ENCODE results near the gene TRRAP. TPM values are rescaled to one million over a fixed set of nuclear protein-coding genes. Genes with fewer than 3 reads are reported as not detected.

TRRAP gene
- total and polyA plus RNA-seq, 4 donors = 26.3 to 35.3 (median 30.4) TPM

- H3K27ac ChIP-seq (ENCODE audit: low read depth, low read length) = no peak overlapping the region
- no peaks in the 10 kb centered on the region for H3K9me3 ChIP-seq (ENCODE audit: control insufficient read depth, insufficient read depth, low read length)
- H3K36me3 ChIP-seq (ENCODE audit: control insufficient read depth, insufficient read depth, low read length) = peaks cover 59% of the 10 kb centered on the region
- no peak overlapping the region for H3K4me3 ChIP-seq (ENCODE audit: low read depth, low read length)
- no peak for DNase-seq (ENCODE audit: low read depth in 4 of 6, low spot score in 6 of 6)
- H3K27me3 ChIP-seq (ENCODE audit: control insufficient read depth, insufficient read depth, low read length) = no peaks in the 10 kb centered on the region
- H3K4me1 ChIP-seq (ENCODE audit: control insufficient read depth, insufficient read depth, low read length) = no peaks in the 10 kb centered on the region
- 95% methylated on average over 19 of the region's 27 CpGs for WGBS (ENCODE audit: insufficient coverage)
These were observed 150.1 kb downstream of the TRRAP start for GRCh38 chr7:99028261-99028973.

GRCh38 chr7:99029466-99030435 lies 151.4 kb downstream of the TRRAP start:
- Histone ChIP-seq H3K27ac (ENCODE audit: low read depth, low read length) (no peak overlapping the region), H3K27me3 (ENCODE audit: control insufficient read depth, insufficient read depth, low read length) (no peaks in the 10 kb centered on the region), H3K36me3 (ENCODE audit: control insufficient read depth, insufficient read depth, low read length) (peaks cover 72% of the 10 kb centered on the region), H3K4me3 (ENCODE audit: low read depth, low read length) (no peak overlapping the region), H3K9me3 (ENCODE audit: control insufficient read depth, insufficient read depth, low read length) (no peaks in the 10 kb centered on the region), H3K4me1 (ENCODE audit: control insufficient read depth, insufficient read depth, low read length) (no peaks in the 10 kb centered on the region)
- WGBS (ENCODE audit: insufficient coverage) = 96% methylated on average over 6 of the region's 9 CpGs
- DNase-seq (ENCODE audit: low read depth in 4 of 6, low spot score in 6 of 6) = peak in 1 of 6 donors; percentile 16

GRCh38 chr7:99030457-99030856 lies 152.1 kb downstream of the TRRAP start:
- H3K9me3 ChIP-seq (ENCODE audit: control insufficient read depth, insufficient read depth, low read length) = no peaks in the 10 kb centered on the region
- no peaks in the 10 kb centered on the region for H3K27me3 ChIP-seq (ENCODE audit: control insufficient read depth, insufficient read depth, low read length)
- DNase-seq (ENCODE audit: low read depth in 4 of 6, low spot score in 6 of 6) = no peak
- no peaks in the 10 kb centered on the region for H3K4me1 ChIP-seq (ENCODE audit: control insufficient read depth, insufficient read depth, low read length)
- H3K4me3 ChIP-seq (ENCODE audit: low read depth, low read length) = no peak overlapping the region
- peaks cover 79% of the 10 kb centered on the region for H3K36me3 ChIP-seq (ENCODE audit: control insufficient read depth, insufficient read depth, low read length)
- WGBS (ENCODE audit: insufficient coverage) = 98% methylated on average over 6 of the region's 6 CpGs
- no peak overlapping the region for H3K27ac ChIP-seq (ENCODE audit: low read depth, low read length)

GRCh38 chr7:99030951-99031350 lies 152.6 kb downstream of the TRRAP start:
- 100% methylated on average over 1 of the region's 5 CpGs for WGBS (ENCODE audit: insufficient coverage)
- no peak overlapping the region for H3K27ac ChIP-seq (ENCODE audit: low read depth, low read length)
- peaks cover 83% of the 10 kb centered on the region for H3K36me3 ChIP-seq (ENCODE audit: control insufficient read depth, insufficient read depth, low read length)
- H3K27me3 ChIP-seq (ENCODE audit: control insufficient read depth, insufficient read depth, low read length) = no peaks in the 10 kb centered on the region
- DNase-seq (ENCODE audit: low read depth in 4 of 6, low spot score in 6 of 6) = no peak
- no peak overlapping the region for H3K4me3 ChIP-seq (ENCODE audit: low read depth, low read length)
- peaks cover 3% of the 10 kb centered on the region for H3K4me1 ChIP-seq (ENCODE audit: control insufficient read depth, insufficient read depth, low read length)
- no peaks in the 10 kb centered on the region for H3K9me3 ChIP-seq (ENCODE audit: control insufficient read depth, insufficient read depth, low read length)

- Histone ChIP-seq H3K9me3 (ENCODE audit: control insufficient read depth, insufficient read depth, low read length) (no peaks in the 10 kb centered on the region), H3K27me3 (ENCODE audit: control insufficient read depth, insufficient read depth, low read length) (no peaks in the 10 kb centered on the region), H3K4me1 (ENCODE audit: control insufficient read depth, insufficient read depth, low read length) (peaks cover 7% of the 10 kb centered on the region), H3K36me3 (ENCODE audit: control insufficient read depth, insufficient read depth, low read length) (peaks cover 87% of the 10 kb centered on the region), H3K27ac (ENCODE audit: low read depth, low read length) (no peak overlapping the region), H3K4me3 (ENCODE audit: low read depth, low read length) (no peak overlapping the region)
- WGBS (ENCODE audit: insufficient coverage) = 100% methylated on average over 5 of the region's 7 CpGs
- DNase-seq (ENCODE audit: low read depth in 4 of 6, low spot score in 6 of 6) = no peak
These were observed 153.2 kb downstream of the TRRAP start for GRCh38 chr7:99031496-99031895.

GRCh38 chr7:99032928-99033327 lies 154.6 kb downstream of the TRRAP start:
- no peak overlapping the region for H3K4me3 ChIP-seq (ENCODE audit: low read depth, low read length)
- H3K27ac ChIP-seq (ENCODE audit: low read depth, low read length) = no peak overlapping the region
- H3K36me3 ChIP-seq (ENCODE audit: control insufficient read depth, insufficient read depth, low read length) = peaks cover 94% of the 10 kb centered on the region
- no peak for DNase-seq (ENCODE audit: low read depth in 4 of 6, low spot score in 6 of 6)
- no peaks in the 10 kb centered on the region for H3K9me3 ChIP-seq (ENCODE audit: control insufficient read depth, insufficient read depth, low read length)
- WGBS (ENCODE audit: insufficient coverage) = 91% methylated on average over 15 of the region's 15 CpGs
- peaks cover 15% of the 10 kb centered on the region for H3K4me1 ChIP-seq (ENCODE audit: control insufficient read depth, insufficient read depth, low read length)
- no peaks in the 10 kb centered on the region for H3K27me3 ChIP-seq (ENCODE audit: control insufficient read depth, insufficient read depth, low read length)

- H3K36me3 ChIP-seq (ENCODE audit: control insufficient read depth, insufficient read depth, low read length) = peaks cover 94% of the 10 kb centered on the region
- H3K4me1 ChIP-seq (ENCODE audit: control insufficient read depth, insufficient read depth, low read length) = peaks cover 15% of the 10 kb centered on the region
- no peak for DNase-seq (ENCODE audit: low read depth in 4 of 6, low spot score in 6 of 6)
- no peak overlapping the region for H3K27ac ChIP-seq (ENCODE audit: low read depth, low read length)
- no peak overlapping the region for H3K4me3 ChIP-seq (ENCODE audit: low read depth, low read length)
- WGBS (ENCODE audit: insufficient coverage) = 90% methylated on average over 4 of the region's 4 CpGs
- no peaks in the 10 kb centered on the region for H3K27me3 ChIP-seq (ENCODE audit: control insufficient read depth, insufficient read depth, low read length)
- no peaks in the 10 kb centered on the region for H3K9me3 ChIP-seq (ENCODE audit: control insufficient read depth, insufficient read depth, low read length)
These were observed 155.4 kb downstream of the TRRAP start for GRCh38 chr7:99033765-99034164.

GRCh38 chr7:99034932-99035722 lies 156.8 kb downstream of the TRRAP start:
- Histone ChIP-seq H3K27ac (ENCODE audit: low read depth, low read length) (no peak overlapping the region), H3K36me3 (ENCODE audit: control insufficient read depth, insufficient read depth, low read length) (peaks cover 92% of the 10 kb centered on the region), H3K27me3 (ENCODE audit: control insufficient read depth, insufficient read depth, low read length) (no peaks in the 10 kb centered on the region), H3K4me1 (ENCODE audit: control insufficient read depth, insufficient read depth, low read length) (peaks cover 17% of the 10 kb centered on the region), H3K4me3 (ENCODE audit: low read depth, low read length) (no peak overlapping the region), H3K9me3 (ENCODE audit: control insufficient read depth, insufficient read depth, low read length) (no peaks in the 10 kb centered on the region)
- 93% methylated on average over 29 of the region's 30 CpGs for WGBS (ENCODE audit: insufficient coverage)
- no peak for DNase-seq (ENCODE audit: low read depth in 4 of 6, low spot score in 6 of 6)
